ENCODE measurements around the gene TRIM2. TPM values are rescaled to one million over a fixed set of nuclear protein-coding genes. Genes with fewer than 3 reads are reported as not detected.

The TRIM2 gene
- polyA plus RNA-seq, 1 donor (not counting 4 experiments of a cell fraction or from before 2014, with no cell fraction given) = 10.6 TPM

DNA sequence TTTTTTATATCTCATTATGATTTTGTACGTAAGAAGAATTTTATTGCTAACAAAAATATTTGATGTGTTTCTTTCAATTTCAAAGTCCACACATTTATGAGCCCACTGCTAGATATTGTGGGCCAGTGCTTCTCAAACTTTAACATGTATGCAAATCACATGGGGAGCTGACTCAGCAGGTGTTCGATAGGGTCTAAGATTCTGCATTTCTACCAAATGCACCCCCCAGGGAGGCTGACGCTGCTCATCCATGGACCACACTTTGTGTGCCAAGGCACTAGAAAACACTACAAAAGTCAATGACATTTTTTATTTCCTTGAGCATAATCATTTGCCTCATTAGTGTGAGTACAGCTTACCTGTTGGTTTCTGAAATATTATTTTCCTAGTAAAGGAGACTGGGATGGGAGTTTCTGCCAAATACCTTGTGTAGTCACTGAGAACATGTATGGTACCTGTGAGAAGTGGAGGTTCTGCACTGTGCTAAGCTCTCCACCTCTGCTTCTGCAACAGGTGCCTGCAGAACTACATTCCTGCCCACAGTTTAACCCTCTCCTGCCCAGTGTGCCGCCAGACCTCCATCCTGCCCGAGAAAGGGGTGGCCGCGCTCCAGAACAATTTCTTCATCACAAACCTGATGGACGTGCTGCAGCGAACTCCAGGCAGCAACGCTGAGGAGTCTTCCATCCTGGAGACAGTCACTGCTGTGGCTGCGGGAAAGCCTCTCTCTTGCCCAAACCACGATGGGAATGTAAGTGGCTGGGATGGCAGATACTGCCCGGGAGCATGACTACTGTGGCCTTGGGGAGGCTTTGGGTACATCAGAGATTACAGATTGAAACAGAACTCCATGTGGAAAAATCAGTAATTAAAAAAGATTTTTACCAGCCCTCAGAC lies 71.4 kb downstream of the TRIM2 start:
- FAIRE-seq = no peak

DNA sequence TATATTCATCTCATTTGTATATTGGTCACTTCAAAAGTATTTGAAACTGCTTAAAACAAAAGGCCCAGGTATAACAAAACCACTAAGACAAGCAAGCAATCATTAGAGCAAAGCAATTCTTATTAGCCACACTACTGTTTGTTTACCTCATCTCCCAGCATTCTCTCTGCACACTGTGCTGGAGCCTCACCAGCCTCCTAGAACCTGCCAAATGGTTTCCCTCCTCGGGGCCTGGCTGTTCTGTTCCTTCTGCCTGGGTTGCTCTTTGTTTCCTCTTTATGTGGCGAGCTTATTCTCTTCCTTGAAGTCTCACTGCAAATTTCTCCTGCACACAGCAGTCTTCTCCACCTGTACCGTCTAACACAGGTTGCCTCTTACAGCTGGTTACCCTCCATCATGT lies 72.7 kb downstream of the TRIM2 start:
- Histone ChIP-seq H2AFZ (ENCODE audit: control insufficient read depth, low read length) (no peak overlapping the region), H3K36me3 (ENCODE audit: control insufficient read depth in 2 of 2, extremely low read depth in 1 of 2, insufficient read depth in 2 of 2, low read length in 2 of 2) (peaks cover 0 to under 1% of the 10 kb centered on the region in 2 experiments), H4K20me1 (ENCODE audit: control insufficient read depth, extremely low read depth, insufficient read depth, low read length) (no peaks in the 10 kb centered on the region), H3K9ac (ENCODE audit: control insufficient read depth, extremely low read depth, insufficient read depth, low read length) (no peak overlapping the region), H3K9me3 (ENCODE audit: control insufficient read depth, low read depth, low read length) (no peaks in the 10 kb centered on the region), H3K4me3 (ENCODE audit: control insufficient read depth in 2 of 3, extremely low read depth in 1 of 3, insufficient read depth in 2 of 3, low read depth in 1 of 3, low read length in 3 of 3) (no peak overlapping the region), H3K4me1 (ENCODE audit: control insufficient read depth, extremely low read depth, insufficient read depth, low read length) (no peaks in the 10 kb centered on the region), H3K79me2 (ENCODE audit: control insufficient read depth, insufficient read depth, low read length) (no peaks in the 10 kb centered on the region), H3K27me3 (ENCODE audit: control insufficient read depth, extremely low read depth, insufficient read depth, low read length) (no peaks in the 10 kb centered on the region), H3K27ac (ENCODE audit: control insufficient read depth, insufficient read depth, low read length) (no peak overlapping the region), H3K4me2 (ENCODE audit: control insufficient read depth, extremely low read depth, insufficient read depth, low read depth, low read length) (no peak overlapping the region), H3K9me1 (ENCODE audit: control insufficient read depth, extremely low read depth, insufficient read depth, low read length) (peaks cover 2% of the 10 kb centered on the region)
- TF ChIP-seq, protein P1, sequence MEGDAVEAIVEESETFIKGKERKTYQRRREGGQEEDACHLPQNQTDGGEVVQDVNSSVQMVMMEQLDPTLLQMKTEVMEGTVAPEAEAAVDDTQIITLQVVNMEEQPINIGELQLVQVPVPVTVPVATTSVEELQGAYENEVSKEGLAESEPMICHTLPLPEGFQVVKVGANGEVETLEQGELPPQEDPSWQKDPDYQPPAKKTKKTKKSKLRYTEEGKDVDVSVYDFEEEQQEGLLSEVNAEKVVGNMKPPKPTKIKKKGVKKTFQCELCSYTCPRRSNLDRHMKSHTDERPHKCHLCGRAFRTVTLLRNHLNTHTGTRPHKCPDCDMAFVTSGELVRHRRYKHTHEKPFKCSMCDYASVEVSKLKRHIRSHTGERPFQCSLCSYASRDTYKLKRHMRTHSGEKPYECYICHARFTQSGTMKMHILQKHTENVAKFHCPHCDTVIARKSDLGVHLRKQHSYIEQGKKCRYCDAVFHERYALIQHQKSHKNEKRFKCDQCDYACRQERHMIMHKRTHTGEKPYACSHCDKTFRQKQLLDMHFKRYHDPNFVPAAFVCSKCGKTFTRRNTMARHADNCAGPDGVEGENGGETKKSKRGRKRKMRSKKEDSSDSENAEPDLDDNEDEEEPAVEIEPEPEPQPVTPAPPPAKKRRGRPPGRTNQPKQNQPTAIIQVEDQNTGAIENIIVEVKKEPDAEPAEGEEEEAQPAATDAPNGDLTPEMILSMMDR (optimal IDR thresholded peaks at IDR 0.05 in 1 of 3, IDR thresholded peaks at IDR 0.05 in 1 of 3, conservative IDR thresholded peaks at IDR 0.05 in 1 of 3; ENCODE audit: extremely low read depth in 1 of 3, insufficient read depth in 2 of 3, low read length in 3 of 3) = no peak
- TF ChIP-seq EZH2 (IDR thresholded peaks at IDR 0.05; ENCODE audit: low read length) = no peak
- DNase-seq (ENCODE audit: low read depth, low spot score) (no peak), FAIRE-seq (no peak)
- dilution Hi-C loops (cut with MboI; ENCODE audit: extremely low pct_ligation_motif_present, low sequenced_read_pairs) = no loop called here

More for the DNA sequence above, 71.4 kb downstream of the TRIM2 start:
- Histone ChIP-seq H3K4me1 (ENCODE audit: control insufficient read depth, extremely low read depth, insufficient read depth, low read length) (no peaks in the 10 kb centered on the region), H3K36me3 (ENCODE audit: control insufficient read depth in 2 of 2, extremely low read depth in 1 of 2, insufficient read depth in 2 of 2, low read length in 2 of 2) (no peaks in the 10 kb centered on the region), H3K9me3 (ENCODE audit: control insufficient read depth, low read depth, low read length) (no peaks in the 10 kb centered on the region), H2AFZ (ENCODE audit: control insufficient read depth, low read length) (no peak overlapping the region), H4K20me1 (ENCODE audit: control insufficient read depth, extremely low read depth, insufficient read depth, low read length) (no peaks in the 10 kb centered on the region), H3K4me3 (ENCODE audit: control insufficient read depth in 2 of 3, extremely low read depth in 1 of 3, insufficient read depth in 2 of 3, low read depth in 1 of 3, low read length in 3 of 3) (no peak overlapping the region), H3K79me2 (ENCODE audit: control insufficient read depth, insufficient read depth, low read length) (no peaks in the 10 kb centered on the region), H3K4me2 (ENCODE audit: control insufficient read depth, extremely low read depth, insufficient read depth, low read depth, low read length) (no peak overlapping the region), H3K9ac (ENCODE audit: control insufficient read depth, extremely low read depth, insufficient read depth, low read length) (no peak overlapping the region), H3K27ac (ENCODE audit: control insufficient read depth, insufficient read depth, low read length) (no peak overlapping the region), H3K9me1 (ENCODE audit: control insufficient read depth, extremely low read depth, insufficient read depth, low read length) (peaks cover 2% of the 10 kb centered on the region), H3K27me3 (ENCODE audit: control insufficient read depth, extremely low read depth, insufficient read depth, low read length) (no peaks in the 10 kb centered on the region)
- TF ChIP-seq, protein P1 (optimal IDR thresholded peaks at IDR 0.05 in 1 of 3, IDR thresholded peaks at IDR 0.05 in 1 of 3, conservative IDR thresholded peaks at IDR 0.05 in 1 of 3; ENCODE audit: extremely low read depth in 1 of 3, insufficient read depth in 2 of 3, low read length in 3 of 3) = no peak
- no peak for TF ChIP-seq EZH2 (IDR thresholded peaks at IDR 0.05; ENCODE audit: low read length)
- DNase-seq (ENCODE audit: low read depth, low spot score) = no peak
- dilution Hi-C loops (cut with MboI; ENCODE audit: extremely low pct_ligation_motif_present, low sequenced_read_pairs) = no loop called here
